ENCODE data around the gene TAP1.
"Not testable (repeated sequence)": the region's sequence is repeated elsewhere in the genome, so short reads cannot be mapped to it uniquely, and the experiment has no call there.

TAP1 gene

DNA sequence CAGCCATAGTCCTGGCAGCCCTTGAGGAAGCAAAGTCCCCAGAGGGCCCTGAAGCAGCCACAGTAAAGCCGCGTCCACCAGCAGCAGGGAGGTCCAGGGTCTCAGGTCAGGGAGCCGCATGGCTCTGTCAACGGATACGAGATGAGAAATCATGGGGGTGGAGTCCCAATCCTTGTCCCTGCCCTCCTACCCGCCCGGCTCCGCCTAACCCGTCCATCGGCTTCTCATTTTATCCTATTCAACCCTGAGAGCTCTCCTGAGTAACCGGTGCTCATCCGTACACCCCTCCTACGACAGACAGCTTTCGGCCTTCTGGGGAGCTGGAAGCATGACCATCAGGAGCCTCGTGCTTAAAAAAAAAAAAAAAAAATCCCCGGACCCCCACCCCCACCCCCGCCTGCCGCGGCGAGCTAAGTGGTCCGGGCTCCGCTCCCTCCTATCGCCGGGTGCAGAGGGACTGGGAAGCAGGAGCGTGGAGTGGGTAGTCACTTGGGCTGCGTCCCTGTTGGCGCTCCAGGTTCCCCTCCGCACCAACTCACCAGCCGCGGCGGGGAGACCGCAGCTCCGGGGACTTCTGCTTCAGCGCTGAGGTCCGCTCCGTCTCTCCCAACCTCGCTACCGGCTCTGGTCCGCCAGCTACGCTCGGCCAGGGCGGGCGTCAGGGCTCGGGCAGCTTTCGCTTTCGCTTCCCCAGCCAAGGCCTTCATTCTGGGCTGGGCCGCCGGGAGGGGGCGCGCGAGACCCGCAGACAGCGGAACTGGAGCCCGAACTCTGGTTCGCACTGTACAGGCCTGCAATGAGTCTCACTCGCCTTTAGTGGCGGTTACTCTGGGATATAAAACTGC, 15.2 kb downstream of the TAP1 start, which contains the start of gene TAP2:
Gene TAP2 (minus strand): TSS at position 626 of the 845 bp plus-strand sequence. CDS start 506 bp downstream, at position 120.
- DNase-seq: peak; percentile 95

- no peak for DNase-seq
Measured at GRCh38 chr6:32837651-32838113, 15.8 kb downstream of the TAP1 start.

DNA sequence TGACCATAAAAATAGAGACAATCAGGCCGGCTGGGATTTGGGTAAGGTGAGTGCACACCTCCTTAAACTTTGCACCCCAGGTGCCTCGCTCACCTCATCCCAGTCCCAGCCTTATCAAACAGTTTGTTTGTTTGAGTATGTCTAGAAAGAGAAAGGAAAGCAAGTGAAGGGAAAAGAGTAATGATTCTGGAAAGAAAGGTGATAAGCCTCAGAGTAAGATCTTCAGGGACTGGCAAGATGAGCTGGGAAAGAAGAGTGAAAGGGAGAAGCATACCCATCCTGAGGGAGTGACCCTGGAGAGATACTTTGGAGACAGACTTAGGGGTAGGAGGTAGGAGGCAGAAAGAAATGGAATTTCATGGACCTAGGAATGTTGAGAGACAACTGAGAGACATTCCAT, 16.6 kb downstream of the TAP1 start:
- DNase-seq: no peak

- no peak for DNase-seq
Measured at GRCh38 chr6:32835167-32835893, 18.2 kb downstream of the TAP1 start.

- no peak for DNase-seq
Measured at GRCh38 chr6:32833664-32834063, 19.8 kb downstream of the TAP1 start.

DNA sequence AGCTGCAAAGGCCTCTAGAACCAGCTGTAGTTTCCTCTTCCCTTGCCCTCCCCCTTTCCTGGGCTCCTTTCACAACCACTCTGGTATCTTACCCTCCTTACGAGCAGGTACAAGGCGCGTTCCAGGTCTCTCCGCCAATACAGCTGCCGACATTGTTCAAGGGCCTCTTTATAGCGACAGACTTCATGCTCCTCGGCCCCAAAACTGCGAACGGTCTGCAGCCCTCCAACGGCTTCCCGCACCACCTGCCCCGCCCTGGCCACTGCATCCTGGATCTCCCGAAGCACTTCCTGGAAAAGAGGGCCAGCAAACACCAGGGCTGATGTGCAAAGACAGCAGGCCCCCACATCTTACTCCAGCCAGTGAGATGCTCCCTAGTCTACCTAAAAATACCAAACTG, 21.0 kb downstream of the TAP1 start:
- no peak for DNase-seq

GRCh38 chr6:32830936-32831335, 22.6 kb downstream of the TAP1 start:
- DNase-seq: no peak

DNA sequence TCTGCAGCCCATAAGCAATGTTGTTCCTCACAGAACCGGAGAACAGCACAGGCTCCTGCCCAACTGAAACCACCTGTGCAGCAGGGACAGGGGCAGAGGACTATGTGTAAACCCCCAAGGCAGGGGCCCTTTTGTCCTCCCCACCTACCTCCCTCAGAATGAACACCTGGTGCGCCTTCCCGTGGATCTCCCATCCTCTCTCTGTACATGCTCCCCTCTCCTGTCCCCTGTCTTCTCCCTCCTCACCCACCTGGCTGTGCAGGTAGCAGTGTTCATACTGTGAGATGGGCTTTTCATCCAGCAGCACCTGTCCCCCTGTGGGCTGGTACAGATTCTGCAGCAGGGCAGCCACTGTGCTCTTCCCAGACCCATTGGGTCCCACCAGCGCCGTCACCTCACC, 23.5 kb downstream of the TAP1 start:
- no peak for DNase-seq

- no peak for DNase-seq
Measured at GRCh38 chr6:32829495-32829894, 24.0 kb downstream of the TAP1 start.

GRCh38 chr6:32827025-32827424, 26.5 kb downstream of the TAP1 start:
- DNase-seq: no peak

- no peak for DNase-seq
Measured at GRCh38 chr6:32825966-32826365, 27.5 kb downstream of the TAP1 start.

DNA sequence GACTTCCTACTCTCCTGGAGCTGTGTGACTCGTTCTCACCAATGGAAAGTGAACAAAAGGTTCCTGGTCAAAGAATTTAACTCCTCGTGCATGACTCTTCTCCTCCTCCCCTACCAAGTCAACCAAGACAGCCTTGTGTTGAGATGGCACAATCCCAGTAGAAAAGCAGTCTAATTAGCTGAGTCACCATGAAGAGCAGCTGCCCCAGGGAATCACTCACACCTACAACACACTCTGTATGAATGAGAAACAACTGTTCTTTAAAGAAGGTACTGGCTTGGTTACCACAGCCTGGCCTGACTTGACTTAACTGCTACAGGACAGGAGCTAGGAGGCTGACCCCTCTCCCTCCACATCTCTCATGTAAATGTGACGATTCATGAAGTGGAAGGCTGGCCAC, 33.8 kb downstream of the TAP1 start:
- DNase-seq: no peak

GRCh38 chr6:32818867-32819266, 34.6 kb downstream of the TAP1 start:
- no peak for DNase-seq

GRCh38 chr6:32816746-32817204, 36.7 kb downstream of the TAP1 start, which contains the start of gene HLA-DOB:
HLA-DOB (minus strand) TSS chr6:32817002; CDS start chr6:32816951, 51 bp downstream.
- DNase-seq: no peak

GRCh38 chr6:32815996-32816395, 37.5 kb downstream of the TAP1 start:
- DNase-seq: no peak

- DNase-seq: no peak
Measured at GRCh38 chr6:32815115-32815514, 38.4 kb downstream of the TAP1 start.

- no peak for DNase-seq
Measured at GRCh38 chr6:32814145-32814544, 39.4 kb downstream of the TAP1 start.

GRCh38 chr6:32809171-32809570, 44.3 kb downstream of the TAP1 start:
- DNase-seq: no peak

DNA sequence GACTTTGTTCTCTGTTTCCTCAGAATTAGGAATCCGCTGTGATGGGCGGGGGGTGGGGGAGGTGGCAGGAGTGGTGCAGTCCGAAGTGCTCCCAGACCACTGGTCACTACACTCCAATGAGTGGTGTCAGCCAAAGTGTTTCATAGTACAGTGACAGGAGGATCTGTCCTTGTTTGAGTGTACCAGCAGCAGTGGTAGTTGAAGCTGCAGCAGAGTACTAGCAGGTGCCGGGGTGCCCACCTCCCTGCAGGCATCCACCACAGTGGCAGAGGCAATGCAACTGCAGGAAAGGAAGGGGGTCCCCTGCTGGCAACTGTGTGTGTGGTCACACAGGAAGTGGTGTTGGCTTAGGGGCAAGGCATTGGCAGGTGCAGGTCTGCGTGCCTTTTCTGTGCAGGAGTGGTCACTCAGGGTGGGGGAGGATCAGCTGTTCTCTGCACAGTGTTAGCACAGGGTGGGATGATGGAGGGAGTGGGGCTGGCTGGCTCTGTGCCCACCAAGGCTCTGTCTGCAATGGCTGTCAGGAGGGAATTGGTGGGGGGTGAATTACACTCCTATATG, 46.4 kb downstream of the TAP1 start:
- DNase-seq: no peak

DNA sequence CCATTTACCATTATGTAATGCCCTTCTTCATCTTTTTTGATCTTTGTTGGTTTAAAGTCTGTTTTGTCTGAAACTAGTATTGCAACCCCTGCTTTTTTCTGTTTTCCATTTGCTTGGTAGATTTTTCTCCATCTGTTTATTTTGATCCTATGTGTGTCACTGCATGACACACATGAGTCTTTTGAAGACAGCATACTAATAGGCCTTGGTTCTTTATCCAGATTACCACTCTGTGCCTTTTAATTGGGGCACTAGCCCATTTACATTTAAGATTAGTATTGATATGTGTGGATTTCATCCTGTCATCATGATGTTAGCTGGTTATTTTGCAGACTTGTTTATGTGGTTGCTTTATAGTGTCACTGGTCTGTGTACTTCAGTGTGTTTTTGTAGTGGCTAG, 48.1 kb downstream of the TAP1 start:
- DNase-seq: not testable (repeated sequence)

GRCh38 chr6:32803416-32803815, 50.1 kb downstream of the TAP1 start:
- DNase-seq: no peak

- no peak for DNase-seq
Measured at GRCh38 chr6:32799740-32800139, 53.8 kb downstream of the TAP1 start.

DNA sequence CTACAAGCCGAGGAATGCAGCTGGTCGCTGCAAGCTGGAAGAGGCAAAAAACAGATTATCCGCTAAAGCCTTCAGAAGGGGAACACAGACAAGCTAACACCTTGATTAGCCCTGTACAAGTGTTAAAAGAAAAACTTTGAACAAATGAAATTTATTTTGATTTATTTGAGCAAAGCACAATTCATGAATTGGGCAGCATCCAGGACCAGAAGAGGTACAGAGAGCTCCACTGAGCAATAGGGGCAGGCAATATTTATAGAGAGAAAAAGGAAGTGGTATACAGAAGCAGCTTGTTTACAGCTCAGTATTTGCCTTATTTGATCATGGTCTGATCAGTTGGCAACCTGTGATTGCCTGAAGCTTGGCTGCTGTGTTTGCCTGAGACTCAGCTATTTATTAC, 54.3 kb downstream of the TAP1 start:
- DNase-seq: no peak

Measured in CD4-positive, alpha-beta T cell treated with Interferon gamma for 1 hour (primary cell).